Activated CD8-positive, alpha-beta memory T cell treated with anti-CD3 and anti-CD28 coated beads, Interleukin-2, amount 50 U/mL, for 24 hours (primary cell): ENCODE data around the gene CTXN2.

Experiments
- DNase-seq: peaks from one replicate; pipeline ENCODE4 v3.0.0-alpha.2; 2020; ENCODE audit errors: extremely low read depth

CTXN2 gene

DNA sequence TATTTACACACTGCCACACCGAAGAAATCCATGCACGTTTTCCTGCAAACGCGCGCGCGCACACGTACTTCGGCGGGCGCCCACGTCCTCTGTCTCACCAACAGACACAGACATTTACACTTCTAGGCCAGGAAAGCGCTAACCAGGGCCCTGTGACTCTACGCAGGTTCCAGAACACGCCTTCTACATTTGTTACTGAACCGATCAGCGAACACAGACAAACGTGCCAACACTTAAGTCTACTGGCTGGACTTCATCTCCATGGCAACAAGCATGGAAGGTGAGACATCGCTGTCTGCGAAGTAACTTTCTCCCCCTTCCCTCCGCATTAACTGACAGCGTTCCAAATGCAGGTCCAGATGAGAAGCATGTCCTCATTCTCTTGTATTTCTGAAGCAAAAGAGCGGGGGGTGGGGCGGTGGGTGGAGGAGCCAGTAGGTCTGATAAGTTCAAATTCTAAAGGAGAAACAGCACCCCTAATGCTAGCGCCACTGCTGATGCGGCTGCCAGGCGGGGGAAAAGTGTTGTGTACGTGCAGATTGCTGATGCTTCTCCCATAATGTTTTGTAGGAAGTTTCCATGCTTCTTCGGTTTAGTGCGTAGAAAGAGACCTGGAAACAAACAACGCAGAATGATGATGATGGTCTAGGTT lies at the start of gene CTXN2:
Gene CTXN2, plus strand, starts transcription at position 92 of the 652 bp plus-strand sequence. CDS start 9,636 bp downstream, outside the sequence.
- no peak for DNase-seq

DNA sequence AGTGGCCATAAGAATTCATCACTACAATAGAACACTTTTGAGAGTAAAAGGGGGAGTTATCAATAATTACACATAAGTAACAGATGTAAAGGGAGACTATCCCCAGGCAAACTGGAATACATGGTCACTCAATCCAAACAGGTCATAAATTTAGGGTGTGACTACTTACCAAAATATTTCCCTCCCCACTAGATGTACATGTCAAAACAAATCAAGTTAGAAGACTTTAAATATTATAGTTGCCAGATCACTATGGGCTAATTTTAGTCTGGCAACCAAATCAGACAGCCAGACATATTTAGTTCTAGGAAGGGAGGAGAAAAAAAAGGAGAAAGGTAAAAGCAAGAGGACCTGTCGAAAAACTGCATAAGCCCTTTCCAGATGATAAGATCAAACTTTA lies 47.6 kb upstream of the CTXN2 start:
- DNase-seq, result no peak

DNA sequence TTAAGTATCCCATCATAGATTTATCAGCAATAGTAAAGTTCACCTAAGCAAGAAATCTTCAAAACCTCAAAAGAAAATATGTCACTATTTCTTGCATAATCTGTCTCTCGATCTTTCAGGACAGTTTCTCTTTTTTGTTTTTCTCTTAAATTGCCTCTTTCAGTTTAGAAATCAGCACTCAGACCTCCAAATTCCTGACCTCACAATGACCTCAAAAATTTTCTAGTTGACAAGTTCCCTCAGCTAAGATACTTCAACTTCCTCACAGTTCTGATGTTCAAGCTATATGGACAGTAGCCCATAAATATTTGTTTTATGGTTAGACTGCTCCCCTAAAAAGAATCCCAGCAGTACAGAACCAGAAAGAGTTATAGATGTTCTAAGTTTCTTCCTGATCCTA lies 46.6 kb upstream of the CTXN2 start:
- no peak for DNase-seq

DNA sequence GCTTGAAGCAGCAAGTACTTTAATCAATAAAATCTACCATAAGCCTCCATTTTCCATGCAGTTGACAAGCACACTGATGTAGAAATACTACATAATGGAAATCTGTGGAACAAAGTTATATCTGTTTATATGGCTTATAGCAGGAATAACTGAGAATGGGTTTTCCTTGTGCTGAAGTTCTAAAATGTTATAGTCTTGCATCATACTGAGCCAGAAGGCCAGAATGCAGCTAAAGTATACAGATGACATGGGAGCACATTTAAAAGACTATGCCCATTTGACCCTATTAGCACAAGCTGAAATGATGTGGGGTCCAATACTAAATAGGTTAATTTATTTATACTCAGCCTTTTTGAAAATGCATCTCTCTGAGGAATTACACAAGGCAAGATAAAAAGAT lies 45.5 kb upstream of the CTXN2 start:
- DNase-seq, result no peak

DNA sequence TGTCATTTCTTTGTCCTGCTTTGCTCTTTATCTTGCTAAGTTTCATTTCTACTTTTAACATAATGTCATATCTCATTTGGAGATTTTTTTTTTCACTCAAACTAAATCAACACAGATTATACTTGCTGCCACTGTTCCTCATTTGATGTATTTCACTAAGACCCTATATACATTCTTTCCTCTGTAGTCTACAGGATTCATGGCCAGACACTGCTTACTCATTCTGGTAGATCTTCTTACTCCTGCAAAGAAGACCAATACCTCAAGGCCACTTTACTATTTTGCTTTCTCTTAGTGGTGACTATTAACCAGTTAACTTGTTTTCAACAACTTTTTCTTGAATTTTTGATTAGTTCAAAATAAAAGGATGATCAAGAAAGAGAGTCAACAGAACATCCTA lies 44.1 kb upstream of the CTXN2 start:
- DNase-seq, result no peak

DNA sequence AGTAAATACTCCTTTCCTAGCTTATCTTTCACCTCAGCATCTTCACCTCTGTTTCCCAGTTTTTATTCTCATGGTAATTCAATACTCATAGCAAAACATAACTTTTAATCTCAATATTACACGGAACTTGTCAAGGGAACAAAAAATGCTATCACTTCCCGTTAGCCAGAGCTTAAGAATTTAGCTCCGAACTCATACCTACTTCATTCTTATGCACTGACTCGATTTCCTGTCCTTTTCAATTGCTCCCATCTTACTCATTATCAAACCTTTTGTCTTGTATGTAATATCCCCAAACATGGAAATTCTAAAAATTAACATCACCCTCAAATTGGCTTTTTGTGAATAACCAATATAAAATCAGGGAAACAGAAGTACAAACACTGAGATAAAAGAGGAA lies 41.6 kb upstream of the CTXN2 start:
- no peak for DNase-seq

DNA sequence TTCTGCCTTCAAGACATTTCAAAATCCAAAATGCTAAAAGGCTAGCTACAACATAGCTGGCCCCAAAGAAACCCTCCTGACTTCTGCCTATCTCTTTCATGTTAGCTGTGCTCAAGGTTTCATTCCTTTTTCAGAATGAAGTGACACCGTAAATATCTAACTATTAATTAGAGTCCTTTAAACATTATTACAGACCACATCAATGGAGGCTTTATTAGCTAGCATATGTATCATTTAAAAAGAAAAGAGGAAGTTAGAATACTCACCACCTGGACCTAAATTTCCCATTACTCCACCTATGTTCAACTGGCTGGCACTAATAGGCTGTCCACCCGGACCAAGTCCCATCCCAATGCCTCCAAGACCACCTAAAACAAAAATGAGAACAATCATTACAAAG lies 37.9 kb upstream of the CTXN2 start:
- no peak for DNase-seq

DNA sequence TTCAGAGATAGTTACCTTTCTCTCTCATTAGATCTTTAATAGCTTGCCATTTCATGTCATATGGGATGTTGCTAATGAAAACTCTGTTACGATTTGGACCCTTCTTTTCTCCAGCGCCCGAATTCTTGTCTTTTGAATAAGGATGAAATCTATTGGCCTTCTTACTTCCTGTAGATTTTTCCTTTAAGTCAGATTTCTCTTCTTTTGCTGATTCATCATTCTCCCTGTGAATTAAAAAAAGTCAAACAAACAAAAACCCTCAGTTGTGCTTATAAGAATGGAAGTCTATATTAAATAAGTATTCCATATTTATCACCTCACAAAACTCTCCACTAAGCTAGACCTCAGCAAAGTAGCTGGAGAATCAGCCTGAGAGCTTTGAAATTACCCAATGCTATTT lies 22.8 kb upstream of the CTXN2 start:
- no peak for DNase-seq

DNA sequence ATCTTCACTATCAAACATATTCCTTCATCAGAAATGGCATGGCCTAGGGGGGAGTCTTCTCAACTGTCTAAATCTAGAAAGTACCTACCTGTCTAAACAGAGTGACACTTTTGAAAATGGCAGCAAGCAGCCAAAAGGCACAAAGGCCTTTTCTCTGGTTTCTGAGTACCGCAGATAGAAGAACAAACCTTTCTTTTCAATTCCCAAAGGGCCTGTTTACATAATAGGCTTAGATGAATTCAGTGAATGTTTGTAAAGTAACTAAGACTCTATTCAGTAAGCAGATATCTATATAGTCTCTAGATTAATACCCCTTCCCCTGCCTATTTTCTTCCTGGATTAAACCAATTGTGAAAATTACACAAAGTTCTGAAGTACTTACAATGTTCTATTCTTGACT lies 20.5 kb upstream of the CTXN2 start:
- DNase-seq, result no peak

DNA sequence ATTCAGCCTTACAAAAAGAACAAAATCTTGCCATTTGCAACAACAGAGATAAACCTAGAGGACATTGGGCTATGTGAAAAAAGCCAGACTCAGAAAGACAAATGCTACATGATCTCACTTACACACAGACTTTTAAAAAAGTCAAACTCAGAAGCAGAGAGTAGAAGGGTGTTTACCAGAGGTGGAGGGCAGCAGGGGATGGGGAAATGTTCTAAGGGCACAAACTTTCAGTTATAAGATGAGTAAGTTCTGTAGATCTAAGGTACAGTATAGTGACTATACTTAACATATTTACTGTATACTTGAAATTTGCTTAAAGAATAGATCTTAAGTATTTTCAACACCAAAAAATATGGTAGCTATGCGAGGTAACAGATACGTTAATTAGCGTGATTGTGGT lies 16.3 kb upstream of the CTXN2 start:
- DNase-seq, result no peak

DNA sequence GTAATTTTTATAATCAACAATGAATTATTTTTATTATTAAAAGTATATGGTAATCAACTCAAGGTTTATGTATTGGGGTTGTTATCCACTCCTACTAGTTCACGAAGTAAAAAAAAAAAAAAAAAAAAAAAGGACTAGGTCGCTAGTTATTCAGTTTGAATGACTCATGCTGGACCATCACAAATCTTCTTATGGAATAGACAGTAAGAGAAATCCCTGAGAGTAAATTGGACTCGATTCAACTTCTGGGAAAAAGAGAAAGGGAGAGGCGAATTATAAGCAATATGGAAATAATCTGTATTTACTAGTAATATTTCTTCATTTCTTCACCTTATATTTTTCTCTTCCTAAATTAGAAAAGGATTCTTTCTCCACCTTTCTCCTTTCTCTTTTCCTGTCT lies 15.4 kb upstream of the CTXN2 start:
- no peak for DNase-seq

DNA sequence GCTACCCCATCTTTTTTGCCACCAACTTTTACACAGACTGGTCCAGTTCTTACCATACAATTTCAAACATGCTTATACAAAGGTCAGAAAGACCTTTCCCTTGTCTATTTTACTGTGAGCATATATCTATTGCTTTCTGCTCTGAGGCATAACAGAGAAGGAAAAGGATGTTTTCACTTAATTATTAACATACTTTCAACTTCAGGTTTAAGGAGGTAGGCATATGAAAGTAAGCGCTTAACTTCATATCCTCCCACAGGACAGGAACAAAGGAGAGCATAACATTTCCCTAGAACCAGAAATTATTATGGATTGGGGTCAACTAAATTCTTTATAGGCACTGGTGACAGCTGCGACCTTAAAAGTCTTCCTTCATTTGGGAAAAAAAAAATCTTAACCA lies 14.5 kb upstream of the CTXN2 start:
- DNase-seq, result no peak

DNA sequence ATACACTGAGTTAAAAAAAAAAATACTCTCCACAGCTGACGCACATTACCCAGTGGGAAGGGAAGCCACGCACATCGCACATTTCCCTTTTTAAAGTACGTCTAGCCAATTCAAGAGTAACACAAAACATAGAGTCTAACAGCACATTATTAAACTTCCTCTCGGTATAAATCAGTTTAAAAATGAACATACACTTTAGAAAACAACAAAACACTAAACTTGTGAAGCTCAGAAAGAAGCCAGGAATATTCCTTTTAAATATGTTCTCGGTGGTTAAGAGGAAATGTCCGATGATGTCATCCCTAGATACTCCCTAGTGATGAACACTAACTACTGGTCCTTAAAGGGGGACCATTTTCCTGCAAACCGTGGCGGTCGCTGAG lies 14.1 kb upstream of the CTXN2 start:
- DNase-seq, result no peak

DNA sequence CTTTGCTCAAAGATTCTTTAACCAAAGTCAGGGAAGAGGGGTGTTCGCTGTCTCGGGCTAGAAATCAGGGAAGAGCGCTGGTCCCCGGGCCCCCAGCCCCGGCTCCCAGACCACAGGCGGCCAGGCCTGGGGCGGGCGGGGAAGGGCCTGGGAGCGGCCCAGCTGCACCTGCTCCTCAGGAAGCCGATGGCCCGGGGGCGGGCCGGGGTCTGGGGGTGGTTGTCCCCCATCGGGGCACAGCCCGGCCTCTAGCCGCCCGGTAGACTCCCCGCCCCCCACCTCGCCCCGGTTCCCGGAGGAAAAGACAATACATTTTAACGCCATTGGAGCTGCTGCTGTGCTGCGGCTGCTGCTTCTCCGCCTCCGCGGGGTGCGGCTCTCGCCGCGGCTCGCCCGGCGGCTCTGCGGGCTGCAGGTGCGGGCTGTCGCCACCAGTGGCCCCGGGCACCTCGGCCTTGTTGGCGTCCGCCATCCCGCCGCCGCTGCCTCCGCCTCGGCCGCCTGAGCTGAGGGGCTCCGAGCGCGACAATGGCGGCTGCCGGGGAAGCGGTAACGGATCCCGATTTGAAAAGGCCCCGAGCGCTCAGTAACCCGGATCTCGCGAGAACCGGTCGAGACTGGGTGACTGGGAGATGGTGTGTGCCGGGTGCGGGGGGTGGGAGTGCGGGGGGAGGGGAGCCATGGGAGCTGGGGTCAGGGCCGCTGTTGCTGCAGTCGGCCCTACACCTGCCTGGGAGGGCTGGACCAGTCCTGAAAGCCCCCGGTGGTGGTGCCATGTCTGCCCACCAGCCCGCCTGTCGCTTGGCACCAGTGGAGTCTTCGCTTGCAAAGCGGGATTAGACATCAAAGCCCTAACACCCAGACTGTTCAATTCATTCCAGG lies 13.5 kb upstream of the CTXN2 start, which contains the start of gene MYEF2:
Gene MYEF2, minus strand, starts transcription at position 530 of the 882 bp plus-strand sequence. Its CDS starts 58 bp downstream, at position 472.
- DNase-seq, result peak; percentile 37

DNA sequence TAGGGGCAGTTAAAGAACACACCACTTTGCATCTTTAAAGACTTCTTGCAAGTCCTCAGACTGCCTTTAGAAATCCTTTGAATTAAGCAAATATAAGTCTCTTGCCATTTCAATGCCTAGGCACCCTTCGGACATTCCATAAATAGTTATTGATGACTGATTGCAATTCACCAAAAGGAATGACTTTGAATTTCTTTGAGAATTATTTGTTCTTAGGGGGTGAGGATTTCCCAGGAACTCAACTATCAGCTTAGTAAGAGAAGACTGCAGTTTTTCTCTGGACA lies 12.9 kb upstream of the CTXN2 start:
- no peak for DNase-seq

DNA sequence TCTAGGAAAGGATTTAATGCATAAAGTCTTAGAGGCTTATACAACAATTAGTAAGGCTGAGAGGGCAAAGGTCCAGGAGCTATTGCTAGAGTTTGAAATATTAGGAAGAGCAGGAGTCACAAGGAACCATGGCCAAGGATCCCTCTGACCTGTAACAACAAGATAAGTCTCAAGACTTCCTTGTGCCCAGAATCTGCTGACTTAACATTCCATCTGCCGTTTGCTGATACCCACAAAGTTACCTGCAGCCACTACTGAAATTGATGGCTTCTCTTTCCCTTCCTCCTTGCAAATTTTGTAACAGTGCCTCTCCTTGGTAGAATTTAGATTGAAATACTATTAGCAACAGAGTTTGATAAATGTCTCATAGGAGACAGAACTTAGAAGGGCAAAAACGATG lies 8.7 kb upstream of the CTXN2 start:
- DNase-seq, result no peak

DNA sequence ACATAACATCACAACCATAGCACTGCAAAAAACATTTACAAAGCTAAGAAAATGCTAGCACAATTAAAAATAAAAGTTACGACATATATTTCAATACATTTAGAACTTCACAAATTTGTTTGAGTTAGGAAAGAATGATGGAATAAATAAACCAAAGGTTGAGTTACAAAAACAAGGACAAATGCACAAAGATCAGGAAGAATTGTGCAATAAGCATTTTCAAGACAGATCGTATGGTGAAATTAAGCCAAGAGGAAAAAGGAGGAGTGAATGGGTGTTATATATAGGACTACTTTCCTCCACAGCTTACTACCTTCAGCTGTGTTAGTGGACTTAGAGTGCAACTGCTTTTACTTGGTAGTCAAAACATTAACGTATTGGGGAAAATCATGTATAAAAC lies 5.9 kb upstream of the CTXN2 start:
- no peak for DNase-seq

DNA sequence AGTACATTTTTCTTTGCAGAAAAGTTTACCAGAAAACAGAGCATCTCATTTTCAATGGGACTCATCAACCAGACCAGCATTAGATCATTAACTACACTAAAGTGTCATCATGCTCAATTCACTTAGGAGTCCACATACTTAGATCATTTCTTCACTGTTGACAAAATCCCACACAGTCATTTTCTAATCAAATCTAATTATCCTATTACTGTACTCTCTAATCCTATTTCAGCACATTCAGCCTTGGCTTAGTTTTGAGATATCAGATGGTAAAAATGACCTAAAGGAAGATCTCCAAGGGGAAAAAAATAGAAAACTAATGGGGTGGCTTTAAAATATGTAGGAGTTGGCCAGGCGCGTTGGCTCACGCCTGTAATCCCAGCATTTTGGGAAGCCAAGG lies 5.2 kb upstream of the CTXN2 start:
- no peak for DNase-seq

DNA sequence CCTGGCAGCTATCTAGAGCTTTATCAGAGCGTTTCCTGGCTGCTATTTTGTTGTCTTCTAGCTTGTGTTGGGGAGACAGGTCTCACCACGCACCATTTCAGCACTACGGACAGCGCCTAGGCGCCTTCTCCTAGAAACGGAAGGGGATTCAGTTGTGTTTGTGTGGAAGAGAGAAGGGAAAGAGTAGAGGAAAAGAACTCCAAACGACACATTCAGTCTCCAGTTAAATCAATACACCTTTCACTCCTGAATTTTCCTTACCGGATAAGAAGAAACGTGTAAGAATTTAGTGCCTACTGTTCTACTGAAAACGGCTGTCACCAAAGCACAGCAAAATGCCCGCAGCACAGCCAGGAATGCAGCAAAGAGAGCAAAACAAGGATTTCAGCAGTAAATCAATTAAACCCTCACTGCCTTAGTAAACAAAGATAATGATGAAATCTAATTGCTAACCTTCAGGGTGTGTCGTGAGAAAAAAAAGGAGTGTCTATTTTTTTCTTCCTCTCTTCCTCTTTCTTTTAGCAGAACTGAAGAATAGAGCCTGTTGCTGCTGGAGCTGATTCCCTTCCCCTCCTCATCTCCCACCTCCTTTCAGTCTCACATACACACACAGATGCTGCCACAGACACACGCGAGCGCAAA lies 412 bp upstream of the CTXN2 start:
- peak; percentile 0 for DNase-seq

DNA sequence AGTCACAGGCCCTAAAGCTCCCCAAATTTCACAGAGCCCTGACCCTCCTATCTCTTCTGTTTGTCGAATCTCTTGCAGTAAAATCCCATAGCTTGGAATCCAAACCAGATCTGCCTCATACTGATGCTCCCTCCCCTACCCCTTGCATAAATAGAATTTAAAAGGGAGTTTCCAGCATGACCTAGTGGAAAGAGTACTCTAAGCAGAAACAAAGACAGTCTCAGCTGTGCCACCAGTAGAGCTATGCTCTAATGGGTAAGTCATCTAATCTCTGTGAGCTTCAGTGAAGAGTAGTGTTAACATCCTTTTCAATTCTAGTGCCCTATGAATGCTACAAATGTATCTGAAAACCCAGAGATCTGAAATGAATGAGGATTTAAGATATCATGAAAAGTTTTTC lies 10.6 kb downstream of the CTXN2 start:
- DNase-seq, result no peak

DNA sequence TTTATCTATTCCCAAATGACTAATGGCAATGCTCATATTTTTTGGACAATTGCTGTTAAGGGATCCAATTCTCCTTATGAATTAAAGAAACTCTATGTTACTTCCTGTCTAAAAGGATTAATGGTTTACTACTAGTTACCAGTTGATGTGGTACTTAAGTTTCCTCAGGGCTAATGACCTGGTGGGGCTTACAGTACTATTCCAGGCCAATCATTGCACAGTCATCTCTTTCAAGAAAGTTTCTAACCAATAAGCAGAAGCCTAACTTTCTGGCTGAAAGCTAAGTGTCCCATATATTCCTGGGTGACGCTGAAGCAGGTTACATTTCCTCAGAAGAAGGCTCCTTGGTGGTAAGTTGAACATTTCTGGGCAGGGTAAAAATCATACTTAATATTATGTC lies 14.5 kb downstream of the CTXN2 start, which contains the start of gene SLC12A1:
Gene SLC12A1, plus strand, starts transcription at position 322 of the 400 bp plus-strand sequence. CDS start 1,418 bp downstream, outside the sequence.
- DNase-seq, result no peak

DNA sequence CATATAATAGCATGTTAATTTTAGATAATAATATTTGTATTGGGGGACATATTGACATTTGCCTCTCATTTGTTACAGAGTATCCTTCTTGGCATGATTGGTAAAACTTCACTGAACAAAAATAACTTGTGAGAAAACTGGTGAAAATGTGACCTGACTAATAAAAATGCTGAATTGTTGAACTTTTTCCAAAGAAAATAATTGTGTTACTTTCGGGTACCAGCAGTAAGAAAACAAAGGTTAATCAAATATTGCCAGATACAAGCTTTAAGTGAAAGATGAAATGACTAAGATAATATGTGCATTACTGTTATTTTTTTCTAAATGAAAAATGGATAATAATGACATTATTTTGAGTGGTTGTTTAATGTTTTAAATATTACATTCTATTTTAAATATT lies 29.8 kb downstream of the CTXN2 start:
- no peak for DNase-seq

DNA sequence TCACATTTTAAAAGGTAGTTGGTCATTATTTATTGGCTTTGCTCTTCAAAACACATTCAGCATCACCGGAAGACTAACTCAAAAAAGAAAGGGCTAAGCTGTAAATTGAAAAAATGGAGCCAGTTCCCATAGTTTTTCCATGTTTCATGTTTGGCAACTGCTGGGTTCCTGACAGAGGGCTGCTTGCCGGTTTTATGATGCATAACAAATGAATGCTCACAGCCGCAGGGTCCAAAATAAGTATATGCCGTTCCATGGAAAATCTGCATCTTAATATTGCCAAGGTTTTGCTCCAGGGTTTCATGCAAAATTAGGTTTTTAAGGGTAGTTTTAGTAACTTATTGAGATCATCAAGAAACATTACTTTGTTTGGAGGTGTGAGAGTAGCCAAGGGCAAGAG lies 30.4 kb downstream of the CTXN2 start:
- DNase-seq, result no peak
